Testis (tissue), 3 donors: ENCODE results near the gene ZNF48. TPM values are rescaled to one million over a fixed set of nuclear protein-coding genes. Genes with fewer than 3 reads are reported as not detected.
A peak's percentile ranks its signal among the peaks of the same experiment; 100 is the strongest.

ENCODE experiments used
- DNase-seq: peaks from one replicate; pipeline ENCODE4 v3.0.0-alpha.2; 2019
- H3K27ac ChIP-seq, 2 donors: fragments of 200-600 bp; sonication (generic); one replicate each; pipeline ENCODE4 v1.5.1; 2019
- H3K27me3 ChIP-seq: fragments of 200-600 bp; sonication (generic); one replicate; pipeline ENCODE4 v1.5.1; 2019
- H3K36me3 ChIP-seq: fragments of 200-600 bp; sonication (generic); one replicate; pipeline ENCODE4 v1.5.1; 2017; ENCODE audit warnings: low read depth; ENCODE audit errors: missing control alignments
- H3K4me1 ChIP-seq: fragments of 200-600 bp; sonication (generic); one replicate; pipeline ENCODE4 v1.5.1; 2019
- H3K4me3 ChIP-seq, 2 donors: fragments of 200-600 bp; sonication (generic); one replicate each; pipeline ENCODE4 v1.5.1; 2017 to 2019
- H3K9me3 ChIP-seq: fragments of 200-600 bp; sonication (generic); one replicate; pipeline ENCODE4 v1.5.1; 2017
- POLR2A ChIP-seq: fragments of 450-650 bp; IDR thresholded peaks from one replicate; pipeline ENCODE4 v1.6.1; 2017; ENCODE audit warnings: antibody characterized with exemption, mild to moderate bottlenecking, moderate library complexity
- WGBS, 2 donors: methylation state at CpG; one replicate each; pipeline ENCODE4 v1.1.5; 2018; 5-methylcytosine and 5-hydroxymethylcytosine counted together
- intact Hi-C: fragments of 100-400 bp; cut with DNase I; formaldehyde crosslinking; loops from one replicate; pipeline ENCODE4 v1.15.1; 2023; ENCODE audit warnings: low total_unique reads
- polyA plus RNA-seq: library from polyadenylated mRNA; stranded (reverse); fragments of 350-450 nt; fragmentation: Illumina TruSeq; extraction: RNeasy Lipid Tissue Mini Kit (QIAGEN cat#74804); gene quantifications from one replicate; pipeline ENCODE4 v1.2.3, GENCODE V29; 2014; ENCODE audit warnings: low read depth, low replicate concordance; ENCODE audit not compliant: insufficient read depth
- total RNA-seq, 2 donors: library from RNA; depleted of rRNA; stranded (reverse); fragments of >200 nt; gene quantifications; one replicate each; pipeline ENCODE4 v1.2.3, GENCODE V29; 2016
- TF ChIP-seq, protein P1 (sequence below), 3 experiments: fragments of 450-650 bp in 2 of 3; fragments of 200-600 bp in 1 of 3; sonication (generic) in 1 of 3; IDR thresholded peaks; one replicate each; pipeline ENCODE4 v1.5.1; 2016 to 2019; ENCODE audit warnings: antibody characterized with exemption in 3 of 3, mild to moderate bottlenecking in 2 of 3, moderate library complexity in 1 of 3

ZNF48 gene
- total and polyA plus RNA-seq, 3 donors from 2014 or later = 6.3 to 9.0 (median 6.5) TPM

DNA sequence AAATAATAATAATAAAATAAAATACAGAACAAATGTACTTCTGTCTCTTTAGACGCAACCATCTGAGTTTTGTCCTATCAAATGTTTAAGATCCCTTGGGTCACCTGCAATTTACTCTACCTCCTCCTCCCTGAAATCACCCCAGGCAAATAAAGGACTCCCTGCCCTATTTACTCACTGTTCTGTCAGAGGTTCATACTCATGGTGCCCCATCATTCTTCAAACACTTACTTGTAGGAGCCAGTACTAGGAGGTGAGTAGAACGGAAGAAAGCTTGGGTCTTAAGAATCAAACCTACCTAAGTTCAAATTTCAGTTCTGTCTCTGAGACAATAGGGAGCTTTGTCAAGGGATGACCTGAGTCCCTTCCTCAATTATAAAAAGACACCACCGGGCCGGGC is 28.7 kb upstream of the ZNF48 start:
- Histone ChIP-seq H3K27me3 (no peaks in the 10 kb centered on the region), H3K4me3 (no peak overlapping the region), H3K27ac (no peak overlapping the region), H3K9me3 (no peaks in the 10 kb centered on the region), H3K4me1 (peaks cover 25% of the 10 kb centered on the region), H3K36me3 (no peaks in the 10 kb centered on the region)
- intact Hi-C loops = no loop called here
- TF ChIP-seq, protein P1, sequence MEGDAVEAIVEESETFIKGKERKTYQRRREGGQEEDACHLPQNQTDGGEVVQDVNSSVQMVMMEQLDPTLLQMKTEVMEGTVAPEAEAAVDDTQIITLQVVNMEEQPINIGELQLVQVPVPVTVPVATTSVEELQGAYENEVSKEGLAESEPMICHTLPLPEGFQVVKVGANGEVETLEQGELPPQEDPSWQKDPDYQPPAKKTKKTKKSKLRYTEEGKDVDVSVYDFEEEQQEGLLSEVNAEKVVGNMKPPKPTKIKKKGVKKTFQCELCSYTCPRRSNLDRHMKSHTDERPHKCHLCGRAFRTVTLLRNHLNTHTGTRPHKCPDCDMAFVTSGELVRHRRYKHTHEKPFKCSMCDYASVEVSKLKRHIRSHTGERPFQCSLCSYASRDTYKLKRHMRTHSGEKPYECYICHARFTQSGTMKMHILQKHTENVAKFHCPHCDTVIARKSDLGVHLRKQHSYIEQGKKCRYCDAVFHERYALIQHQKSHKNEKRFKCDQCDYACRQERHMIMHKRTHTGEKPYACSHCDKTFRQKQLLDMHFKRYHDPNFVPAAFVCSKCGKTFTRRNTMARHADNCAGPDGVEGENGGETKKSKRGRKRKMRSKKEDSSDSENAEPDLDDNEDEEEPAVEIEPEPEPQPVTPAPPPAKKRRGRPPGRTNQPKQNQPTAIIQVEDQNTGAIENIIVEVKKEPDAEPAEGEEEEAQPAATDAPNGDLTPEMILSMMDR (IDR thresholded peaks at IDR 0.05) = no peak
- TF ChIP-seq POLR2A = no peak
- DNase-seq = no peak
- WGBS, 2 donors = 87 to 89% methylated on average over 4 of the region's 4 CpGs

DNA sequence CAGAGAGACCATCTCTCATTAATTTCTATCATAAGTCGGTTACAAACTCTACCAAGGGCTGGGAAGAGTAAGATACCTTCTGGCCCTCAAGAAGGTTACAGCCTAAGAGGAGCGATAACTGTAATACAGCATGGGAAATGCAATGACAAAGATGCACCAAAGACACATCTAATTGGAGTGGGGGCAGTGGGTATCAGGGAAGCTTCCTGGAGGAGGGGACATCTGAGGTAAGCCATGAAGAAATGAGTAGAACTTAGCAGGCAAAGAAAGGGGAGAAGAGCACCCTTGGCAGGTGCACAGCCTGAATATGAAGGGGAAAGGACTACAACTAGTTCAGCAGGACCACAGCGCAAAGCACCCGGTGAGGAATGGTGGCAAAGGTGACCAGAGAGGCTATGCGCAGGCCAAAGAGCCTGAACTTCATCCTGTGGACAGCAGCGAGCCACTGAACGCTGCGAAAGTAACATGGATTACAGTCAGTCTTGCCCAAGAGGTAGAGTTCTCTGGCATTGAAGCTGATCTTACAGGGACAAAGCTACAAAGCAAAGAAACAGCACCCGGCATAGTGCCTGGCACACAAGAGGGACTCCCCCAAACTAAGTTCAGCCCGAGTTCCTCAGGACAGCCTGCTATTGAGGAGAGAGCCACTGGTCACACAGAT is 27.7 kb upstream of the ZNF48 start:
- TF ChIP-seq POLR2A = no peak
- TF ChIP-seq, protein P1 (IDR thresholded peaks at IDR 0.05) = no peak
- H3K4me1 ChIP-seq = peaks cover 26% of the 10 kb centered on the region
- intact Hi-C loops = no loop called here
- no peak for DNase-seq
- no peak overlapping the region for H3K27ac ChIP-seq
- no peaks in the 10 kb centered on the region for H3K27me3 ChIP-seq
- H3K4me3 ChIP-seq = no peak overlapping the region
- H3K9me3 ChIP-seq = no peaks in the 10 kb centered on the region
- whole genome bisulfite sequencing, 2 donors = 68 to 74% methylated on average over 10 of the region's 10 CpGs
- H3K36me3 ChIP-seq = no peaks in the 10 kb centered on the region

DNA sequence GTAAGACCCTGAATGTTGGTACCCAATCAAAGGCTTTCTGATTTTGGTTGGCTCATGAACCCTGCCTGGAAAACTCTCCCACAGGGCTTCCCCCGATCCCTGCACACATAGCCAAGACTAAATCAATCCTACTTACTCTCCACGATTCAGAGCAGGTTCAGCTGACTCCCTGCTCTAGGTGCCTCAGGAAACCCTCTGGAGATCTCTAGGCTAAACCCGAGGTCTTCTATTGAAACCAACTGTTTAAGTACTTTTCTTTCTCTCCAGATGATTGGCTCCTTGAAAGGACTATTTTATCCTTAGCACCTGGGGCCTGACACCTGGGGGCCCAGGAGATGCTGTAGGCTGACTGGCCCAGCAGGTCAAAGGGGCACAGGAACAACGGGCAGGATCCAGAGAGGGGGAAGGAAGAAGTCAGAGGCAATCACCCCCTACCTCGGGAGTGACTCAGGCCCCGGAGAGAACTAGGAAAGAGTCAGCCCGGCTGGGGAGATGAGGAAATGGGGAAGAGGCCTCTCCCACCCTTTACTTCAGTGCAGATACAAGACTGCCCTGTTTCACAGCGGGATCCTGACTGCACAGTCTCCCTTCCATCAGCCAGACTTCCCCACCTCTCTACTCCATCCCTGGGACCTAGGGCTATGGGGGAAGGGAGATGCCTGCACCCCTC is 27.0 kb upstream of the ZNF48 start:
- Histone ChIP-seq H3K27me3 (no peaks in the 10 kb centered on the region), H3K4me1 (peaks cover 26% of the 10 kb centered on the region), H3K36me3 (no peaks in the 10 kb centered on the region), H3K27ac (no peak overlapping the region), H3K4me3 (peak overlapping the region; percentile 82 to 87), H3K9me3 (no peaks in the 10 kb centered on the region)
- DNase-seq = no peak
- WGBS, 2 donors = 2 to 3% methylated on average over 8 of the region's 8 CpGs
- intact Hi-C loops = no loop called here
- TF ChIP-seq, protein P1 (IDR thresholded peaks at IDR 0.05) = no peak
- no peak for TF ChIP-seq POLR2A

DNA sequence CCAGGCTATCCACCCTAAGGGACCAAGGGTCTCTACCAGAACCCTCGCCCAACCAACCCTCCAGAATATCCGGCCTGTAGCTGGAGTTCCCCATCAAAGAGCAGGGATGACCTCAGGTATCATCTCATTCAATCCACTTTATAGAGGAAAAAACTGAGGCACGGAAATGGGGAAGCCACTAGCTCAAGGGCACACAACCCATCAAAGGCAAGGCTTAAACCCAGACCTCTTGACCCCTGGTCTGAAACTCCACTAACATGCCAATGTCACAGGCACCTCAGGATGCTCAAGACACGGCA is 26.5 kb upstream of the ZNF48 start:
- intact Hi-C loops = no loop called here
- Histone ChIP-seq H3K36me3 (no peaks in the 10 kb centered on the region), H3K9me3 (no peaks in the 10 kb centered on the region), H3K4me3 (peak overlapping the region; percentile 82 to 87), H3K4me1 (peaks cover 26% of the 10 kb centered on the region), H3K27me3 (no peaks in the 10 kb centered on the region), H3K27ac (peak overlapping the region in 1 of 2 donors; percentile 90)
- TF ChIP-seq, protein P1 (IDR thresholded peaks at IDR 0.05) = no peak
- no peak for TF ChIP-seq POLR2A
- DNase-seq = no peak
- 6 to 13% methylated on average over 2 to 4 of the region's 4 CpGs for WGBS, 2 donors
